COR-L47 (cell line): ENCODE results near the gene TMPRSS3.

Source experiments
- DNase-seq: peaks from one replicate; lab custom pipeline; 2025; lab: John Stamatoyannopoulos, UW

TMPRSS3 gene

DNA sequence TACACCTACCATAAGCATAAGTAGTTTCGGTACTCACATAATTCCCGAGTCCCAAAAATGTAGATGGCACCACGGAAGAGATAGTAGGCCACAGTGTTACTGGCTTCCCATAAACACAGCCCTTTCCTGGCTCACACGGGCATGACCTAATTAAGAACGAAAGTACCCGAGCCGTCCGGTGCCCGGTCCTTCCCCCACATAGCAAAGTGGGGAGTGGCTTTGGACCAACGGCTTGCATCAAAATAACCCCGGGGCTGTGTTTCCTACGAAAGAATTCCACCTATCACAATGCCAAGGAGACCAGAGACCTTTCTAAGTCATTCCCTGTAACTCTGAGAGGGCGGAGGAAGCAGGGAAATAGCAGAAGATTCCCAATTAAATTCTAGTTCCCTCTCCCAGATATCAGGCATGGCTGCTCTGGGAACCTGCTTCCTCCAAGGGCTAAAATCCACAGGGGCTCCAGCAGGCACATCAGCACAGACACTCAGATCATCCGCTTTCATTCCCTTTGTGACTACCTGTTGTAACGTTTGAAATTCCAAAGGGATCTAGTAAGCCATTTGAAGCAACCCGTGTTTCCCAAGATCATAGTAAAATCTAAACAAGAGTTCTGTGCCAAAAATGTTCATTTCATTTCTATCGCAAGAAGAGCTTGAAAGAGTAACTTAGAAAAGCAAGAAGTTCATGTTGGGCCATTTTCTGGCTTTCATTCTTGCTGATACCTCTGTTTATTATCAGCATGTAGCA lies at the start of gene TMPRSS3:
TMPRSS3 (minus strand) TSS at position 148 of the 747 bp plus-strand sequence. CDS start 635 bp downstream, outside the sequence.
- DNase-seq, result no peak

DNA sequence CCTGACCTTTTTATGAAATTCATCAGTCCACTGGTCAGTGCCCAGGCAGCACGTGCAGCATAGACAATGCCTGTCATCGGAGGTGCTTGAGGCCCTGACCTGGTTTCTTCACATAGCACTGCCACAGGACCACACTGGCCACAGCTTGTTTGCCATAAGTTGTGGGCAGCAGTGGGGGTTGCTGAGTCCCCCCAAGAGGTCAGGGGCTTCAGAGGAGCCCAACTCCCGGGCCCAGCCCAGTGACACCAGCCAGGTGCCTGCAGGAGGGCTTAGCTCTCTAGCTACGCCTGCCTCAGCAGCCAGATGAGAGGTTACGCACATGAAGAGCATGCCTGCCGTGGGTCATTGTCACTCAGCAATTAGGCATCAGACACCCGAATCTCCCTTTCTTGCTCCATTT lies 49.5 kb upstream of the TMPRSS3 start:
- DNase-seq, result no peak

DNA sequence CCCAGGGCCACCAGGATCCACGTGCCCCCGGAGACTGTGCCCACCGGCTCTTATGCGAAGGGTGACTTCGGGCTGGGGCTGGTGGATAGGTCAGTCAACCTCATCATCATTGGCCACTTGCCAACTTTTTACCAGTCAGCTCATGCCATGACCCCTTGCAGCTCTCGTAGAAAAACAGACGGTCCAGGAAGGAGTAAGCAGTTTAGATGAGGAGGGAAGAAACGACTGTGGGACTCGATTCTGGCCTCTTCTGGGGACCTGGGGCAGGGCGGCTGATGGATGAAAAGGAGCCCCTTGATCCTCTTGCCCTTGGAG lies 48.9 kb upstream of the TMPRSS3 start:
- DNase-seq, result no peak

DNA sequence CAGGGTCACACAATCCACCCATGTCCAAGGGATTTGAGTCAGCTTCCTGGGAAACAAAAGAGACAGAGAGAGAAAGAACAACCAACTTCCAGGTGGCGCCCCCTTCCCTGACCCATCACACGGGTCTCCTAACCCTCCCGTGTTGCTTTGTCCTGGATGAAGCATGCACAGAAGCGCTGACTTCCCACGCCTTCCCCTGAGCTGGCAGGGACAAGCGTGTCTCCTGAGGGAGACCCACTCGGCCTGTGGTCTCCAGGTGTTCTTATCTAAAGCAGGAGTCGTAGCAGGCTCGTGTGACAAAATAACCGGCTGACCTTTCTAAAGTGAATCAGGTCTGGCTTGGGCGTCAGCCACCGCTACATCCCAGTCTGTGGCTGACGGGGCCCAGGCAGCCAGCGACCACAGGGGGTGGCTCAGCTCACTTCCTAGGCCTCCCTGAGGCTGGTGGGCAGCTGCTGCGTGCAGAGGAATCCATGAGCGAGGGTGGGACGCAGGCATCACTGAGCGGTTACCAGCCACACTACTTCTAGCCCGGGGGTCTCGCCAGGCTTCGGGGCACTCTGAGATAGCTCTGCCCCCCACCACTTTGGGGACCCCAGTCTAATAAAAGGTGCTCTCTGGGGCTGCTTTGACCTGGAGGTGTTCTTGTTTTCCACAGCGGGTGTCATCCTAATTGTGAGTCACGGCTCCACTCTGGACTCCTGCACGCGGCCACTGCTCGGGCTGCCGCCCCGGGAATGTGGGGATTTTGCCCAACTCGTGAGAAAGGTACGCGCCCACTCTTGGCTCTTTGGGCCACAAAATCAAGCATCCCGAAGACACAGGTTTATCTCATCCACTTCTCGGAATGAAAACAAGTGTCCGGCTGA lies 48.3 kb upstream of the TMPRSS3 start:
- DNase-seq, result no peak

DNA sequence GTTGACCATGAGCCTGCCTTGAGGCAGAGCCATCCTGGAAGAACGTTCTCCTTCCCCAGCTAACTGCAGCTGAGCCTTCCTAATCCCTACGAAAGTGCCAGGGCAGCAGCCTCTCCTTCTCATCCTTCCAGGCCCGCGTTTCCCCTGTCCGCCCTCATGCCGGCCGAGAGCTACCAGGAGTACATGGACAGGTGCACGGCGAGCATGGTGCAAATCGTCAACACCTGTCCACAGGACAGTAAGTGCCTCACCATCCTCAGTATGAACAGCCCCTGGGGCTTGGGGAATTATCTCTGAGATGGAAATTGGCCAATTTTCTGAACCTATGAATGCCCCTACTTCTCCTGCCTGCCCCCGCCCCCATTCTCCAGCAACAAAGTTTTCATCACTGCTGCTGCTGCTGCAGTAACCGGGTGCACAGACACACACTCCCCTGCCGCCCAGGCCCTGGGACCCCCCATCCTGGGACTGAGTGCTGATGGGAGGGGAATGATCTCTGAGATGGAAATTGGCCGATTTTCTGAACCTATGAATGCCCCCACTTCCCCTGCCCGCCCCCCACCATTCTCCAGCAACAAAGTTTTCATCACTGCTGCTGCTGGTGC lies 47.4 kb upstream of the TMPRSS3 start:
- no peak for DNase-seq

DNA sequence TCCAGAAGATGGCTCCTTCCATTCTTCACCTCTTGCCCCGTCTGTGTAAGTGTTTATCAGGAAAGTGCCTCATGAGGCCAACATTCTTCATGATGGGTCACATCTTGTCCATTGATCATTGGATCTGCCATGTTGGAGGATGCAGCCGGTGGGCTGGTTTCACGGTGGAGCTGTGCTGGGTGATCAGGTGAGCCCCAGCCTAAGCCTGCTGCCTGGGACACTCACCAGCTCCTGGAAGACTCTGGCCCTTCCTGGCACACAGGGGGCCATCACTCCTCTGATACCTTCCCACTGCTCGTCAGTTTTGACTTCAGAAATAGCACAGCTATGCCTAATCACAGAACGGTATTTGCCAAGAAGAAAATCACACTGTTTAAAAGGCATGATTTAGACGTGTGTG lies 46.1 kb upstream of the TMPRSS3 start:
- no peak for DNase-seq

DNA sequence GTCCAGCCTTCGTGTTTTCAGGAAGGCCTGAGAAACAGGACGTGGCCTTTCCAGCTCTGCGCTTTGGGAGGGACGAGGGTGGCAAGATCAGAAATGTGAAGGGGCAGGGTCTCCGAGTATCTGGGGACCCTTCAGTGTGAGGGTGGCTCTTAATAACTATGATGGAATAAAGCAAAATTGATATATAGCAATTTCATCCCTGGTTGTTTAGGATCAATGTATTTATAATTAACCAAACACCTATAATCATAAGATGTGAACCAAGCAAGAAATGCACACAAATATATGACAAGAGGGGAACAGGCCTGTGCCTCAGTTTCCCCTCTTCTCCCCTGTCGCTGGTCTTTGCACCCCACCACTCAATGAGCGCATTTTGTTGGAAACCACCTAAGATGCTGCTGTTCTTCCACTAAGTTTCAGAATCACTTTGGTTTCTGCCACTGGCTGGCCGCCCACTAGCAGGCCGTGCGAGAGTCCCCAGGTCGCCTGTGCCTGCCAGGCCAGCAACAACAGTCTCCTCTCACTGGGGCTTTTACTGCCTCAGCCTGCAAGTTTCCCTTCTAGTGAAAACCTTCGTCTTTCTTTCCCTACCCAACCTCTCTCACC lies 44.4 kb upstream of the TMPRSS3 start:
- DNase-seq, result no peak

DNA sequence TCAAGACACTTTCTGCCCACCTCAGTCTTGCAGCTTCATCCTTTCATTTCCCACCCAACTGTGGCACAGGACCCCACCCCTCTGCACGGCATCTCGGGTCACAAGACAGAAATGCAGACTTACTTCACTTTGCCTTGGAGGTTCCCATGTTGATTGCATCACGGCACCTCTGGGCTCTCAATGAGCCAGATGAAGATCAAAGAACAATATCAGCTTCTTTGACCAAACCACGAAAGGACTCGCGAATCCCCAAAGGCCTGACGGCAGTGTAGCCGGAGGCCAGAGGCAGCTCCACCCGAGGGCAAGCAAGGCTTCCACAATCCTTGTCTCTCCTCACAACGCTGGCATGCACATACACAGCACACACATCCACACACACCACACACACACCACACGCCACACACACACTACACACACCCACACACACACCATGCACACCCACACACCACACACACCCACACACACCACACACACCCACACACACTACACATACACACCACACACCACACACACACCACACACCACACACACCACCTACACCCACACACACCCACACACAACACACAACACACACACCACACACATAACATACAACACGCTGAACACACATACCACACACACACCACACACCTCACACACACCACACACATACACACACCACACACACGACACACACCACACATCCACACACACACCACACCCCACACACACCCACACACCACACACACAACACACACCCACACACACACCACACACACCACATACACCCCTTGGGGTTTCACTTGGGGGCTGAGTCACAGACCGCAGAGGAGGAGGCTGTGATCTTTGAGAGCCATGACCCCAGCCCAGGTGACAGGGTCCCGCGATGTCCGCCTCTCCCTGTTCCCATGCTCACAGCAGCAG lies 43.7 kb upstream of the TMPRSS3 start:
- DNase-seq, result no peak

DNA sequence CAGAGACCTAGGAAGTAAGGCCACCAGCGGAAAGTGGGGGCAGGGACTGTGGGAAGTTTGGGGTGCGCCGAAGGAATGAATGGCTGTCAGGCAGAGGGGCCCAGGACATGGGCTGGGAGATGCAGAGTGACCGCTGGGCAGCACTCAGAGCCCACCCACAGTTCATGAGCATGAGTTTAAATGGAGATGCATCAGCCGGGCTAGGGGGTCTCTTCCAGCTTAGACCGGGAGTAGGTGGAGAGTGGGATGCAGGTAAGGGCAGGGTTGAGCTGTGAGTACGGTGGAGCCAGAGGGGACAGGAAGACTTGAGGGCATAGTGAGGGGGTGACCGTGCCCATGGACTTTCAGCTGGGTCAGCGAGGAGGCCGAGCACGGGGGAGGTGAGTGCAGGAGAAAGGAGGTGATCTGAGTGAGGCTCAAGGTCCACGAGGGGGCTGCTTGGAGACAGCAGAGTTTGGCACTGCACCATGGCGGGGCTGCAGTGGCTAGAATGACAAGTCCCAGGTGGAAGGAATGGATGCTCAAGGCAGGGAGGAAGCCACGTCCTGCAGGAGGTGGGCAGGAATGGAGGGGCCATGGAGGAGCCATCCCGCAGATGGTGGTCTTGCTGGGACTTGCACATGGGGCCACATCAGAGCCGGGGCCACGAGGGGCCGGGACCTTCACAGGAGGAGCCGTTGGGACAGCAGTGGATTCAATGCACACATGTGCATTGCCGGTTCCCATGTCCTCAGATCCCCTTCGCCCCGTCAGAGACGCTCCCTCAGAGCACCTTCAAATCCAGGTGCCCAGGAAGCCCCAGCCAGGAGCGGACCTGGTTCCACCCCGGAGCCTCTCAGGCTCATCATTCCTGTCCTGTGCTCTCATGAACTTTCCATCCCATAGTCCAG lies 42.7 kb upstream of the TMPRSS3 start:
- DNase-seq, result no peak

DNA sequence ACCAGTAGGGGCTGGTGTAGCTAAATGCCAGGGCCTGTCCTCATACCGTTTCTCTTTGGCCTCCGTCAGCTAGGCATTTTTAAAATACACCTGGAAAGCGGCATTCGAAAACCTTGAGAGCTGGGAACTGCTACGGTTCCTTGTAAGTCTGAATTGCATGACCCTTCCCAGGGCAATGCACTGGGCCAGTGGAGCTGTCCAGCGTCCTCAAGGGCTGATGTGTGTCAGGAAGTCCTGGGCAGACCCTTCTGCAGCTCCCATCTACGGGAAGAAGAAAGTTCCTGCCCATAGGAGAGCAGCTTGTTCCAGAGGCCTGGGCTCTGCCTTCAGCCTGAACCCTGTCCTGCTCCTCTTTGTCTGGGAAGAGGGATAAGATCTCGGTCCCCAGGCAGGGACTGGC lies 41.9 kb upstream of the TMPRSS3 start:
- DNase-seq, result no peak

DNA sequence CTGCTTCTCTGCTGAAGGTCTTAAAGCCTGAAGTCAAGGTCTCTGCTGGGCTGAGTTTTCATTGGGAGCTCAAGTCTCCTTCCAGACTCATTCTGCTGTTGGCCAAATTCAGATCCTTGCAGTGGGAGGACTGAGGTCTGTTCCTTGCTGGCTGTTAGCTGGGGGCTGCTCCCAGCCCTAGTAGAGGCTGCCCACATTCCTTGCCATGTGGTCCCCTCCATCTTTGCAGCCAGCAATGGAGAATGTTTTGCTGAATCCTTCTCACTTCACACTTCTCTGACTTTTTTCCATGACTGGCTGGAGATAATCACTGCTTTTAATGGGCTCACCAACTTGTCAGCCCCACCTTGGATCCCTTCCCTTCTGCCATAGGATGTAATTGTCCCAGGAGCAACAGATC lies 41.1 kb upstream of the TMPRSS3 start:
- DNase-seq, result no peak

DNA sequence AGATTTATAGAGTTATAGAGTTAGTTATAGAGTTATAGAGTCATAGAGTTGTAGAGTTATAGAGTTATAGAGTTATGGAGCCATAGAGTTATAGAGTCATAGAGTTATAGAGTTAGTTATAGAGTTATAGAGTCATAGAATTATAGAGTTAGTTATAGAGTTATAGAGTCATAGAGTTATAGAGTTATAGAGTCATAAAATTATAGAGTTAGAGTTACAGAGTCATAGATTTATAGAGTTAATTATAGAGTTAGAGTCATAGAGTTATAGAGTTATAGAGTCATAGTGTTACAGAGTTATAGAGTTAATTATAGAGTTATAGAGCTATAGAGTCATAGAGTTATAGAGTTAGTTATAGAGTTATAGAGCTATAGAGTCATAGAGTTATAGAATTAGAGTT lies 40.0 kb upstream of the TMPRSS3 start:
- no peak for DNase-seq

DNA sequence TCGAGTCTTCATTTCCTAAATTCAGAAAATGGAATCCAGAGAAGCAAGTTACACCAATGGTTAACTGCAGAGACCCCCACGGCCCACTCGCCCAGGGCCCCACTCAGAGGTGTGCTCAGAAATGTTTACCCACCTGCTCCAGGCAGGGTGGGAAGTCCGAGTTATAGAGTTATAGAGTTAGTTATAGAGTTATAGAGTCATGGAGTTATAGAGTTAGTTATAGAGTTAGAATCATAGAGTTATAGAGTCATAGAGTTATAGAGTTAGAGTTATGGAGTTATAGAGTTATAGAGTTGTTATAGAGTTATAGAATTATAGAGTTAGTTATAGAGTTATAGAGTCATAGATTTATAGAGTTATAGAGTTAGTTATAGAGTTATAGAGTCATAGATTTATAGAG lies 39.5 kb upstream of the TMPRSS3 start:
- DNase-seq, result no peak

DNA sequence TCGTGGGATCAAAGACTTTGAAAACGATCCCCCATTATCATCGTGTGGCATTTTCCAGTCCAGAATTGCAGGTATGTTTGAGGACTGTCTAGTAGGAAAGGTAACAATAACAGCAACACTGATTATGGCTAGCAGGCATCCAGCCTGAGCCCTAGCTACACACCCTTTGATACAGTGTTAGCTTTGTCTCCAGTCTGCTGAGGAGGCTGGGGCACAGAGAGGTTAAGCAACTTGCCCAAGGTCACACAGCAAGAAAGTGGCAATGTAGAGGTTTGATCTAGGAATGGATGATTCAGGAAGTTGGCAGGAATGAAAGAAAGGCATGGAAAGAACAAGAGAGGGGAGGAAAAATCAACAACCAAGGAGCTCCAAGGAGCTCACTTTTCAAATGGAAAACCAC lies 39.0 kb upstream of the TMPRSS3 start:
- DNase-seq, result no peak

DNA sequence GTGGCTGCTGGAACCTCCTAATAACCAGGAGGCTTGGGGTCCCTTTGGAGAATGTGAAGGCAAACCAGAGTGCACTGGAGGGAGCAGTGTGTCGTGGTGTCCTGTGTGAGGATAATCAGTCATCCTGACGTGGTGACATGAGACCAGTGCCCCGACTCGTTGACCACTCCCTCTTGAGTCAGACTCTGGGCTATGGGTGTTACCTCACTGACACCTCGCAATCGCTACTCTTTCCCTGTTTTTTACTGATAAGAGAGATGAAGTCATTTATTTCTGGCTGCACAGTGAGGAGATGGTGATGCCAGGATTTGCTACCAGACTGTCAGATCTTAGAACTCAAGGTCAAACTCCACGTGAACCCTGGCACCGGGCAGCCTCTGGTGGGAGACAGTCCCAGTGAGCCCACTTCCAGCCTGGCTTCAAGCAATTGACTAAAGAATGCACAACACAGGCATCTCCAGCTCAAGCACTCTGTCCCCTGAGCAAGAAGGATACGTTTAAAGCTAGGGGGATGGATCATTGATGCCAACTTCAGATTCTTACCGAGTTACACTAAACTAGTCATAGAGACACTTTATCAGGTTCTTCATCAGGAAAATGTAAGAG lies 38.2 kb upstream of the TMPRSS3 start:
- DNase-seq, result no peak

DNA sequence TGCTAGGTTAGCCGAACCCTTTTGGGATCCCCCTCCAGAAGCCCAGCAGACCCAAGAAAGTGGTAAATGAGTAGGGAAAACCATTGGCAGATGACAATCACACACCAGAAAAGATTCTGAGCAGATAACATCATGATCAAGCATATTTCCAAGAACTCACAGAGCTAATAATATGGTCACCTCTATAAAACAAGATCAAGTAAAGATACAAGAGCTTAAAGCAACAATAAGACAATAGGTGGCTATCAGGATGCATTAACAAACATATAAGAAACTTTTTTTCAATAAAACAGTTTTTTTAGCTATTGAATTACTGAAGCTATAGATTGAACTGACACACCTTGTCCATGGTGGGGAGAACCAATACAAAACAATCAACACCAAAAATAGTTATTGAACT lies 36.8 kb upstream of the TMPRSS3 start:
- no peak for DNase-seq

DNA sequence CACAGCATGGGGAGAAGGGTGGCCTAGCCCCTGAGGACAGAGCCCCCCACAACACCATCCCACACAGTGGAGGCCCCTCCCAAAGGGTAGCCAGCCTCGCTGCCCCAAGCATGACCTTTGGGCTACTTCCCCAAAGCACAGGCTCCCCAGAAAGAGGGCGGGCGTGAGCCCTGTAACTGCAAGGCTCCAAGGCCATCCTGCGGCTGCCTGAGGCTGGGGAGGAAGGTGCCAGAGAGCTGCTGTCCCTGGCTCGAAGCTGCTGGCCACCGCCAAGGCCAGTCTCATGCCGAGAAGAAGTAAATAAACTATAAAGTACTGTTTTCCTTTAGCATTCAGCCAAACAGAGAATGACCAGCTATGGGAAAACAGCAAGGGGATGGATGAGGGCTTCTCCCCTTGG lies 35.3 kb upstream of the TMPRSS3 start:
- DNase-seq, result no peak

DNA sequence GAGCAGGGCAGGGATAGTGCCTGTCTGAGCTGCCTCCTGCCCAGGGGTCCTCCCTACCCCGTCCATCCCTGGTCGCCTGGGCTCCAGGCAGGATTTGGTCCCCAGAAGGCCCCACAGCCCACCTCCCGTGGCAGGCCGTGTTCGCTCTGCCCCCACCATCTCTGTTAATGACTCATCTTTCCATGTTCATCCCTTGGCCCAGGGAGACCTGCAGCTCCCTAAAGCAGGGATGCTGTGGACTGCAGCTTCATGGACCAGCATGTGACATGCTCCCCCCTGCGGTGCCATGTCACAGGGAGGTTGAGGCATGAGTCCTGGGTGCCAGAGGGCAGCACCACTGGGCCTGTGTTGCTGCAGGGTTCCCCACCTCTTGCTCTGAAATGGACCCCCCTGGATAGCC lies 34.7 kb upstream of the TMPRSS3 start:
- DNase-seq, result no peak

DNA sequence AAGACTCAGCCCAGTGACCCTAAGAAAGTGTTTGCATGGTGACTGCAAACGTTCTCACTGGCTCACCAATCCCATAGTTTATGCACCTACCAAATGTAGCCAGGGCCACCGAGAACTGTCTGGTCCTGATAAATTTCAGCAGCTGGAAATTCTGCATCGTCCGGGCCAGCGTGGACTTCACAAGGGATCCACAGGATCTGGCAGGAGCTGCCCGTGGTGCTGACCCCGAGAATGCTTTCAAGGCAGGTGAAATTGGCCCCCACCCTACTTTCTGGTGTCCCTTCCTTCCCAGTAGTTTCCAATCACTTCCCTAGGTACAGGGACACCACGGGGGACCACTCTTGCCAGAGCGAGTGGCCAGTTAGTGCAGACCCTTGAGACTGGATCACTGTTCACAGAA lies 34.0 kb upstream of the TMPRSS3 start:
- DNase-seq, result no peak

DNA sequence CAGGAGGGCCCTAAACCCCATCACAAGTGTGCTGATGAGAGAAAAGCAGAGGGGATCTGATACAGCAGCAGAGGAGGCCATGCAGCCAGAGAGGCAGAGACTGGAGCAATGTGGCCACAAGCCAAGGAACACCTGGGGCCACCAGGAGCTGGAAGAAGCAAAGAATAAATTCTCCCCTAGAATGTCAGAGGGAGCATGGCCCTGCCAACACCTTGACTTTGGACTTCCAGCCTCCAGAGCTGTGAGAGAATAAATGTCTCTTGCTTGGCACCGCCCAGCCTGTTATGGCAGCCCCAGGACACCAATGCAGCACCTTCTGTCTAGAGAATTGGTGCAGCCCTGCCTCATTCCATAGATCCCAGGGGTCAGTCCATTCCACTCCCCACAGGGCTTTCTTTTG lies 33.2 kb upstream of the TMPRSS3 start:
- DNase-seq, result no peak
